GM19025 (cell line): ENCODE results near the gene FAM98B.

ENCODE experiments used
- ATAC-seq: cut with Tn5 transposase; IDR thresholded peaks from one replicate; pipeline ENCODE4 v1.9.1; 2021; ENCODE audit warnings: mild to moderate bottlenecking, low read depth, moderate library complexity; ENCODE audit not compliant: unreplicated experiment

Gene FAM98B

DNA sequence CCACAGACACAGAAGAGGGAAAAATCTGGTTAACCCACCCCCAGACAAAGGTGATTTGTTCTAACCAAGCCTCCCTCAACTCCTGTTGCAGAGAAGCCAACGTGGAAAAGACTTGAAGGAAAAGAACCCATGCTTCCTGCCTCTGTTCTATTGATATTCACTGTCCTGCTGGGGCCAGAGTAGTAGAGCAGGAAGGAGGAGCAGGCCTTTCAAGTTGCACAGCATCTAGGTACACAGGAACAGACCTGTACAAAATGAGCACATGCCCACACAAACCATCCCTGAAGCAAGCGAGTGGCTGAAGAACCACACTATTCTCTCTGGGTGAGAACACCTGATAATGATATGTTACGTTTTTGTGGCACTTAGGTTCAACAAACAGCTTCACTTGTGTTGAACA is 80.8 kb downstream of the FAM98B start:
- ATAC-seq: no peak

GRCh38 chr15:38535491-38536200 is 81.7 kb downstream of the FAM98B start:
- ATAC-seq: no peak

GRCh38 chr15:38536201-38536676 is 82.3 kb downstream of the FAM98B start:
- no peak for ATAC-seq
